GM21576 (cell line): ENCODE data around the gene OR5H1.
"Not testable (repeated sequence)": the region's sequence is repeated elsewhere in the genome, so short reads cannot be mapped to it uniquely, and the experiment has no call there.

Source experiments
- ATAC-seq: cut with Tn5 transposase; IDR thresholded peaks from one replicate; pipeline ENCODE4 v1.9.1; 2021; ENCODE audit warnings: mild to moderate bottlenecking, moderate library complexity; ENCODE audit not compliant: unreplicated experiment

Gene OR5H1

DNA sequence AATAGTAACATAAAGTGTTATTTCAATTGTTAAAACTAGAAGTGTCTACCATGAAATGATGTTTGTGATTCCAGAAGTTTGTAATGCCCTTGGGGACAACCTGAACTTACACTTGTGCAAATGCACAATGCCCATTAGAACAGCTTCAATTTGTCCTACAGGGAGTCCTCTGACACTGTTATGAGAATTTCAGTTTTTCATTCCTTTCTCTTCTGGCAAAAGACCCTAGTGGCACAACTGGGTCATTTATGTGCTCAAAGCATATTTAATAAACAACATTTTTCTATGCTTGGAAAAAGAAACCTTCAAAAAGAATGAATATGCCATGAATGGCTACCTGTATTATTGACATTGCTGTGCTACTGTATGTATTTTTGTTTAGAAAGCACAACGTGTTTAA is at the start of gene OR5H1:
Gene OR5H1, plus strand, starts transcription at position 301 of the 400 bp plus-strand sequence. CDS start 1,977 bp downstream, outside the sequence.
- no peak for ATAC-seq

DNA sequence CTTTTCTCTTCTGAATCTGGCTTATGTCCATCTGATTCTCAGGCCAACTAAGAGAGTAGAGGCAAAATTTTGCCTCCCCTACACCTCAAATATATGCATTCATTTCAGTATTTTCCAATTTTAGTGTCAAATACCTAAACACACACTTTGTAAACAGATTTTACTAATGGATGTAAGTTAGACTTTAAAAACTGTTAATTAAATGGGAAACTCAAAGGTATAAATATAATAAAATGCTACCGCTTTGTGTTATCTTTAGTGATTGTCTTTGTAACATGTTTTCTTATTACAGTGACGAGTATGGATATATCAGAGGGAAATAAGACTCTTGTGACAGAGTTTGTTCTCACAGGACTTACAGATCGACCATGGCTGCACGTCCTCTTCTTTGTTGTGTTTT is 43.6 kb upstream of the OR5H1 start, which contains the start of gene OR5AC2:
Gene OR5AC2, plus strand, starts transcription at position 301 of the 400 bp plus-strand sequence. Its CDS starts 0 bp downstream, at position 301.
- no peak for ATAC-seq

GRCh38 chr3:98095882-98096281 is 34.6 kb upstream of the OR5H1 start:
- ATAC-seq: no peak

DNA sequence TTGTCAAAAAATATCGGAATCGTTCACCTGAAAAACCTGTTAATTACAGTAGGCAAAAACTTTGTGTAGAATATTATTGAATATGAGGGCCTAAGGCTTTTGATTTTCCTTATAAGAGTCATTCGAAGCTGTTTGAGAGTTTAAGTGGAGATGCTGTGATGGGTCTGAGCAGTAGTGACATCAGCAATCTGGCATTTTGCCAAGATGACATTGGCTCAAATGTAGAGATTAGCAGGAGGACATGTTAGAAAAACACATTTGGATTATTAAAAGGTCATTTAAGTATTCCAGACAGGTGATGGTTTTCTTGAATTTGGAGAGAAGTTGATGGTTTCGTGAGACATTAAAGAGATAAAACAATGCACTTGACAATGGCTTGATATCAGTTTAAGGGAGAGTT is 30.7 kb upstream of the OR5H1 start:
- ATAC-seq: no peak

DNA sequence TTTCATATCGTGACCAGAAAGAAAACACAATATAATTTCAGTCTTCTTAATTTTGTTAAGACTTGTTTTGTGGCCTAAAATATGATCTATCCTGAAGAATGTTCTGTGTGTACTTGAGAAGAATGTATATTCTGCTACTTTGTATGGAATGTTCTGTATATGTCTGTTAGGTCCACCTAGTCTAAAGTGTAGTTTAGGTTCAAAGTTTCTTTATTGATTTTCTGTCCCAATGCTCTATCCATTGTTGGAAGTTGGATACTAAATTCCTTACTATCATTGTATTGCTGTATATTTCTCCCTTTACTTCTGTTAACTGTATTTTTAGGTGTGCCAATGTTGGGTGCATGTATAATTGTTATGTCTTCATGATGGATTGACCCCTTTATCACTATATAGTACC is 22.4 kb upstream of the OR5H1 start:
- ATAC-seq: no peak

DNA sequence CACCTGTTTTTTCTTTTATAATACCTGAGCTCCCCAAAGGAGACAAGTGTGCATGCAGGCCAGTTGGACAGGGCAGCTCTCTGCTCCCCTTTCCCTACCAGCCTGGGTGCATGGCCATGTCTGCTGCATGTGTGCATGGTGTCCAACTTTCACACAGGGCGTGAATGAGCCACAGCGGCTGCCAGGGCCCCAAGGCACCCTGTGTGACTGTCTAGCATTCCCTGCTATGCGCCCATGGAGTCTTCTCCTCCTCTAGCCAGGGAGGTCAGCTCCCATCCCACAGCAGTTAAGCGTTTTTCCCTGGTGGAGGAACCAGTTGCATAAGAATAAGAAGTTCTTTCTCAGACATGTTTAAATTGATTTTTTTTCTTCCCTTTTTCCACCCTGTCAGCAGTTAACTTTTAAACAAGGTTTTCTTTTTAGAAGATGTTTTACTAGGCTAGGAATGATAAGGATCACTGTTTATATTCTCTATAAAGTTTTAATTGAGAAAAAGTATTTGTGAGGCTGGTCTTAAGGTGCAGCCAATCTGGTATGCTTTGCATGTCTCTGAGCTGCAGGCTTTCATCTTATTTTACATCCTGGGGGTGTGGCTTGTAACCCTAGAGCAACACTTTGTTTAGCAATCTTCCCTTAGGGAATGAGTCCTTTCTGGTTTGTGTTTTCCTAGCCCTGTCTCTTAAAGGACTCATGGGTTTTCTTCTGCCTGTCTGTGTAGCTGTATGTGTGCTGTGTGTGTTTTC is 20.5 kb upstream of the OR5H1 start:
- no peak for ATAC-seq

- ATAC-seq: no peak
These were observed 20.0 kb upstream of the OR5H1 start for GRCh38 chr3:98110550-98110908.

DNA sequence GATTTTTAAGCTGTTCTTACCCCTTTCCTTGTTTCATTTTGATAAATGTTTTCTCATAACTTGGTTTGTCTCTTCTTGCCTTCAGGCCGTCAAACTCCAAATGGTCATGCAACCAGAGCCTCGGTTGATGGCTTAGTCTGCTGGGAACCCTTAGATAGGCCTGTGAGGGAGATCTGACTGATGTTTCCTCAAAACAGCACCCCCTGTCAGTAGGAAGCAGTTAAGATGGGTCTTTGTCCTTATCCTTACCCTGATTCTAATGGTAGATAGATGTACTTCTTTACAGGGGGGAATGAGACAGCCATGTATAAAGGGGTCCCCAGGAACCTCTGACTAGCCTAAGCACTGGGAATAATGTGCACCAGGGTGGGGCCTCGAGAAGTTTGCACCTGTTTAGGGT is 16.3 kb upstream of the OR5H1 start:
- no peak for ATAC-seq

GRCh38 chr3:98115717-98116116 is 14.8 kb upstream of the OR5H1 start:
- no peak for ATAC-seq

DNA sequence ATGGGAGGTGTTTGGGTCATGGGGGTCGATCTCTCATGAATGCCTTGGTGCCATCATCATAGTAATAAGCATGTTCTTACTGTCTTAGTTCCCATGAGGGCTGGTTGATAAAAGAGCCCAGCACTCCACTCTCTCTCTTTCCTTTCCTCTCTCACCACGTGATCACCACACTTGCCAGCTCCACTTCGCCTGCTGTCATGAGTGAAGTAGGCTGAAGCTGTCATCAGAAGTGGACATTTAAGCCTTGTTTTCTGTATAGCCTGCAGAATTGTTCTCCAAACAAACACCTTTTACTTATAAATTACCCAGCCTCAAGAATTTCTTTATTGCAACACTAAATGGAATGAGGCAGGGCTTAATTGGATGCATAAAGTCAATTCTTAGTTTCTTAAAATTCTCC is 6.1 kb downstream of the OR5H1 start:
- no peak for ATAC-seq

DNA sequence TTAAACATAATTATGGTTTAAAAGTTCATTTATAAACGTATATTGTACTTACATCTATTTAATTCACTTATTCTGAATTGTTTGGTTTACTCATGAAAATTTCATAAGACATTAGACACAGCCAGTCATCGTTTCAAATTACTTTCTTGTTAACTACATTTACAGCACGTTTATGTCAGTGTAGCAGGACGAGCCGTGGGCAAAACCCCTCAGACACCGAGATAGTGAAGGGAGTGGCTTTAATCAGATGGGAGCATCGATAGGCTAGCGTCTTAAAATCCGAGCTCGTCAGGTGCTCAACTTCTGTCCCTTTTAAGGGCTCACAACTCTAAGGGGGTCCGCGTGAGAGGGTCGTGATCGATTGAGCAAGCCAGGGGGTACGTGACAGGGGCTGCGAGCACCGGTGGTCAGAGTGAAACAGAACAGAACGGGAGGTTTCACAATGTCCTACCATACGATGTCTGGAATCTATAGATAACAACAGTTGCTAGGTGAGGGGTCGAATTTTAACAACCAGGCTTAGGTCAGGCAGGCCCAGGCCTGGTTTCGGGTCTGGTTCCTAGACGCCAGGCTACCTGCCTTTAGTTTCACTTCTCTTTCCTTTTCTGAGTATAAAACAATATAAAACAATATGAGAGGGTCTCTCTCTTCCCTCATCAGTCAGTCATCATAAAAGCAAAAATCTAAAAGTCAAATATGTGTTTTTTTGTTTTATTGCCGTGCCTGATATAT is 7.5 kb downstream of the OR5H1 start:
- ATAC-seq: not testable (repeated sequence)

- no peak for ATAC-seq
These were observed 10.0 kb downstream of the OR5H1 start for GRCh38 chr3:98140531-98140930.

DNA sequence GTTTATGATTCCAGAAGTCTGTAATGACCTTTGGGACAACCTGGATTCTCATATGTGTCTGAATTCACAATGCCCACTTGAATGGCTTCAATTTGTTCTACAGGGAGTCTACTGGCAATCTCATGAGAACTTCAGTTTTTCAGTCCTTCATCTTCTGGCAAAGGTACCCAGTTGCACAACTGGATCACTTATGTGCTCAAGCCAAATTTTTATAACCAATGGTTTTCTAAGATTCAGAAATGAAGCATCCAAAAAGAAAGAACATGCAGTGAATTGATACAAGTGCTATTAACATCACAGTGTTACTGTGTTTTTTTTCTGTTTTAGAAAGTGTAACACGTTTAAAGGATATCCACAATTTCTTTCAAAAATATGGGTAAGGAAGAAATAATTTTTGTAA is 16.7 kb downstream of the OR5H1 start, which contains the start of gene OR5H14:
Gene OR5H14, plus strand, starts transcription at position 301 of the 400 bp plus-strand sequence. CDS start 1,907 bp downstream, outside the sequence.
- ATAC-seq: no peak

DNA sequence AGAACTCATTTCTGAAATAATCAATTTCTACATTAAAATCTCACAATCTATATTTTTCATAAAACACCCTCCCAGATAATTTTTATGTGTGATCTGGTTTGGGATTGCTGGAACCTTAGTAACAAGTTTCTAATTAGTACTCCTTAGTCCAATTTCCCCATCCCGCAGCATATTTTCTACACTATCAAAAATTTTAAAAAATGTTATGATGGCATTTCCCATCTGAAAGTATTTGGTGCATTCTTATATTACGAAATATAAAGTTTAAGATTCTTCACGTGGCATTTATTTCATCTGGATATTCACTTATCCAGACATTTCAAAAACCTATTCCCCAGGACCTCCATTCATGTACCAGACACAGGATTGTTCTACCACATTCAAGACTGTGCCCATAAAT is 18.2 kb downstream of the OR5H1 start:
- no peak for ATAC-seq

GRCh38 chr3:98149456-98149855 is 18.9 kb downstream of the OR5H1 start:
- not testable (repeated sequence) for ATAC-seq

DNA sequence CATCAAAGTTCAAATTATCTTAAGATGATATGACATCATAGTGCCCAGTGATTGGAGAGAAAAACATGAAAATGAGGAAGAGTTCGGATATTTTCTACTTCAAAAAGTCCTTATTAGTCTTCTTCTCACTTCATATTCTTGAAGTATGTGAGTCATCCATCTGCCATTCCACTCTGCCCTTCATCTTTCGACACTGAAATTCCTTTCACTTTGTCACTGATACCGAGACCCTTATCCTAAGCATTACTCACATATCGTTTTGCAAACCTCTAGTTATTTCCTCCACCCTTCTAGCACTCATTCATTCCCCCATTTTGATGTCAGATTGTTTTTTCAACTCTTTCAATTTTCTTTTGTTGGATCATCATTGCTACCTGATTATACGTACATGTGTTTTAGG is 20.7 kb downstream of the OR5H1 start:
- ATAC-seq: no peak

- no peak for ATAC-seq
These were observed 35.9 kb downstream of the OR5H1 start, which contains the start of gene OR5H15 for GRCh38 chr3:98166396-98166795. TSS of gene OR5H15 (plus strand) at chr3:98166696. CDS start at chr3:98168700, 2,004 bp downstream.

- ATAC-seq: no peak
These were observed 40.5 kb downstream of the OR5H1 start for GRCh38 chr3:98171071-98171470.

DNA sequence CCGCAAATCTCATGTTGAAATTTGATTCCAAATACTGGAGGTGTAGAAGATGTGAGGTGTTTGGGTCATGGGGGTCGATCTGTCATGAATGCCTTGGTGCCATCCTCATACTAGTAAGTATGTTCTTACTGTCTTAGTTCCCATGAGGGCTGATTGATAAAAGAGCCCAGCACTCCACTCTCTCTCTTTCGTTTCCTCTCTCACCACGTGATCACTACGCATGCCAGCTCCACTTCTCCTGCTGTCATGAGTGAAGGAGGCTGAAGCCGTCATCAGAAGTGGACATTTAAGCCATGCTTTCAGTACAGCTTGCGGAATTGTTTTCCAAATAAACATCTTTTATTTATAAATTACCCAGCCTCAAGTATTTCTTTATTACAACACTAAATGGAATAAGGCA is 42.1 kb downstream of the OR5H1 start:
- no peak for ATAC-seq

GRCh38 chr3:98180319-98180890 is 49.9 kb downstream of the OR5H1 start:
- ATAC-seq: no peak

DNA sequence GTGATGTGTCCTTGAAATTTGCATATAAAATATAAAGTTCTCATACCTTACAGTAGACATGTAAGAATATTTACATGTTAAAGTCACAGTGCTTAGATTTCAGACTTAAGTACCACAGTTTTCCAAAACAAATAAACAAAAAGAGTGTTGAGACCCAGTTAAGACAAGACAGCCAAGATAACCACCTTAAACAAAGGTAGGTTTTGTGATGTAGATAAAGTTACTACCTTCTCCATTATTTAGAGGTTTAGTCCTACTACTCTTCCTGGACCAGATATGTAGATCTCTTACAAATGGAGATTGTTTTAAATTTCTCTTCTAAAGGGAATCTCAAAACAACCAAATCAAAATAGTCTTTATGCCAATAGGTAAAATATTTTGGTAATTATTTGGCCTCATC is 51.7 kb downstream of the OR5H1 start:
- ATAC-seq: no peak

DNA sequence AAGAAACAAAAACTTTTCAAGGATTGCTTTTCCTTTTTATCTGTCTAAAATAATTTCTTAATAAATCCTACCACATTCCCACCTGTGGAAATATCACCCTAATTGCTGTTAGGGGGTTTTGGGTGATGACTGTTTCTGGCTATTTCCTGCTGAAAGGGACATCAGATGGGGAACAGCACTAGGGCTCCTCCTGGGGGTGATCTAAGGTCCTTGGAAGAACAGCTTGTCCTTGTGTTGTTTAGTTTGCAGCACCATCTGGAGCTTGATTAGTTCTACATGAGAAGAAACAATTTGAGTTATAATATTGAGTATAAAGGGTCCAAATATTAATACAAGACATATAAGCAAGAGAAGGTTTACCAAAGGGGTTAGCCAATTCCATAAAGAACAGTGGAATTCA is 54.7 kb downstream of the OR5H1 start:
- ATAC-seq: no peak
